ENCODE data around the gene ANKMY1. TPM values are rescaled to one million over a fixed set of nuclear protein-coding genes. Genes with fewer than 3 reads are reported as not detected.

The ANKMY1 gene
- 10 to 100 TPM; 31.6 to 44.9 TPM for total RNA-seq

- DNase-seq (peak; percentile 81 to 86), ATAC-seq (replicated peaks in 1 of 2) (peak; percentile 18 to 25)
- Mint-ChIP-seq H3K27me3 (ENCODE audit: low read depth) (no peaks in the 10 kb centered on the region), H3K4me3 (peak within 1 kb of the TSS; percentile 83 to 100), H3K4me1 (ENCODE audit: low read depth) (peaks cover 50% of the 10 kb centered on the region), H3K36me3 (ENCODE audit: insufficient read depth in 2 of 2) (peaks cover 5 to 8% of the 10 kb centered on the region in 2 donors), H3K9me3 (no peaks in the 10 kb centered on the region), H3K27ac (no peak within 1 kb of the TSS)
Measured at GRCh38 chr2:240557808-240558207, at the start of gene ANKMY1. Gene ANKMY1 (minus strand): TSS chr2:240557988. CDS start chr2:240557335, 653 bp downstream.

GRCh38 chr2:240605867-240606743, 48.3 kb upstream of the ANKMY1 start:
- Mint-ChIP-seq H3K9me3 (no peaks in the 10 kb centered on the region), H3K27ac (no peak overlapping the region), H3K4me3 (no peak overlapping the region), H3K4me1 (ENCODE audit: low read depth) (no peaks in the 10 kb centered on the region), H3K27me3 (ENCODE audit: low read depth) (no peaks in the 10 kb centered on the region), H3K36me3 (ENCODE audit: insufficient read depth in 2 of 2) (no peaks in the 10 kb centered on the region)
- no peak for DNase-seq
- ATAC-seq (replicated peaks in 1 of 2): no peak

GRCh38 chr2:240604939-240605716, 47.3 kb upstream of the ANKMY1 start:
- peak overlapping the region; percentile 59 for H3K27ac Mint-ChIP-seq
- no peak overlapping the region for H3K4me3 Mint-ChIP-seq

GRCh38 chr2:240604291-240604938, 46.6 kb upstream of the ANKMY1 start:
- peak overlapping the region; percentile 59 for H3K27ac Mint-ChIP-seq
- DNase-seq (no peak), ATAC-seq (replicated peaks in 1 of 2) (peak in 1 of 2 donors; percentile 41)
- no peaks in the 10 kb centered on the region for H3K9me3 Mint-ChIP-seq
- no peak overlapping the region for H3K4me3 Mint-ChIP-seq
- no peaks in the 10 kb centered on the region for H3K36me3 Mint-ChIP-seq (ENCODE audit: insufficient read depth in 2 of 2)
- no peaks in the 10 kb centered on the region for H3K4me1 Mint-ChIP-seq (ENCODE audit: low read depth)
- H3K27me3 Mint-ChIP-seq (ENCODE audit: low read depth): no peaks in the 10 kb centered on the region

More at GRCh38 chr2:240604939-240605716, 47.3 kb upstream of the ANKMY1 start:
- no peaks in the 10 kb centered on the region for H3K9me3 Mint-ChIP-seq
- DNase-seq: no peak
- no peaks in the 10 kb centered on the region for H3K27me3 Mint-ChIP-seq (ENCODE audit: low read depth)
- H3K4me1 Mint-ChIP-seq (ENCODE audit: low read depth): no peaks in the 10 kb centered on the region
- no peaks in the 10 kb centered on the region for H3K36me3 Mint-ChIP-seq (ENCODE audit: insufficient read depth in 2 of 2)
- no peak for ATAC-seq (replicated peaks in 1 of 2)

GRCh38 chr2:240603846-240604245, 46.1 kb upstream of the ANKMY1 start:
- ATAC-seq (replicated peaks in 1 of 2): no peak
- H3K9me3 Mint-ChIP-seq: no peaks in the 10 kb centered on the region
- no peak overlapping the region for H3K4me3 Mint-ChIP-seq
- no peak for DNase-seq
- no peaks in the 10 kb centered on the region for H3K36me3 Mint-ChIP-seq (ENCODE audit: insufficient read depth in 2 of 2)
- H3K27me3 Mint-ChIP-seq (ENCODE audit: low read depth): no peaks in the 10 kb centered on the region
- H3K27ac Mint-ChIP-seq: no peak overlapping the region
- no peaks in the 10 kb centered on the region for H3K4me1 Mint-ChIP-seq (ENCODE audit: low read depth)

DNA sequence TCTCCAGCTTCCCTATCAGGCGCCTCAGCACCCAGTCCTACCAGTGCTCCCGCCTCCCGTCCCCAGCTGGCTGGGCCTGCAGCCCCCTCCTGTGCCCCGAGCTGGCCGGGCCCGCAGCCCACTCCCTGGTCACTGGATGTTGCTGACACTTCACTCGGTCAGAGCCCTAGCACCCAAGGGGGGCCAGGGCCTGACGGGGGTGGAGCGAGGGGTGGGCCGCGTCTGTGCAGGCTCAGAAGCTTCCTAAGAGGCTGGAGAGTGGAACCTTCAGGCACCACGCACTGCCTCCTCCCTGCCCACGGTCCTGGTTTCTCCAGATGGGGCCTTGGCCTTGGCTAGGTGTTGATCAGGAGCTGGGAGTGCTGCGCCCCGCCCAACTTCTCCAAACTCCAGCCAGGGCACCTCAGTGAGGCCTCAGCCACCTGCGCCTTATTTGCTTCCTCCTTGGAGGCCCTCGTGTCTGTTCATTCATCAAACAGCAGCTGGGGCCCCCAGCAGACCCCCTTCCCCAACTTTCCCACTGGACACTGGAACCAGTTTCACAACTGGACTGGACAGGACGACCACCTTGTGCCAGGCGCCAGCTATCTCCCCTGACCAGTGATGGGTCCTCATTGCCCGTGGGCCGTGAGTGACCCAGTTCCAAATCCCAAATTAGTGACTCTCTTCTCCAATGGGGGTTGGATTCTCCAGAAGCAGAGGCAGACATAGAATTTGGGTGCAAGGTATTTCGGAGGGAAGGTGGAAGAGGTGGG, 45.5 kb upstream of the ANKMY1 start:
- Mint-ChIP-seq H3K4me1 (ENCODE audit: low read depth) (no peaks in the 10 kb centered on the region), H3K4me3 (no peak overlapping the region), H3K9me3 (no peaks in the 10 kb centered on the region), H3K27ac (no peak overlapping the region), H3K27me3 (ENCODE audit: low read depth) (no peaks in the 10 kb centered on the region), H3K36me3 (ENCODE audit: insufficient read depth in 2 of 2) (no peaks in the 10 kb centered on the region)
- DNase-seq (no peak), ATAC-seq (replicated peaks in 1 of 2) (no peak)

- no peaks in the 10 kb centered on the region for H3K36me3 Mint-ChIP-seq (ENCODE audit: insufficient read depth in 2 of 2)
- no peaks in the 10 kb centered on the region for H3K9me3 Mint-ChIP-seq
- no peak for ATAC-seq (replicated peaks in 1 of 2)
- H3K27me3 Mint-ChIP-seq (ENCODE audit: low read depth): no peaks in the 10 kb centered on the region
- H3K4me3 Mint-ChIP-seq: no peak overlapping the region
- no peak overlapping the region for H3K27ac Mint-ChIP-seq
- H3K4me1 Mint-ChIP-seq (ENCODE audit: low read depth): no peaks in the 10 kb centered on the region
- no peak for DNase-seq
Measured at GRCh38 chr2:240602266-240603050, 44.7 kb upstream of the ANKMY1 start.

DNA sequence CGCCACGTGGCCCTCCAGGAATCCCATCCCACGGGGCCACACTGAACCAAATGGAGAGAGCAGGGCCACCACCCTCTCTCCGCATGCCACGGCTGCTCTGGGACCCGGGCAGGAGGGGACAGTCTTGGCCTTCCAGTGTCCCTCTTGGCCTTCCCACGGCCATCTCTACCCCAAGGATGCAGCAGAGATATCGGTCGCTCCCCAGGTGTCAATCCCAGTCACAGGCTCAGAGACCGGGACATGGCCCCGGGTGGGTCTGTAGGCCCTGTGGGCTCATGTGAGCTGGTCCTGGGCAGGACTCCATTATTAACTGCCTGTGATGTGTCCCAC, 44.0 kb upstream of the ANKMY1 start:
- Mint-ChIP-seq H3K4me1 (ENCODE audit: low read depth) (no peaks in the 10 kb centered on the region), H3K27me3 (ENCODE audit: low read depth) (no peaks in the 10 kb centered on the region), H3K9me3 (no peaks in the 10 kb centered on the region), H3K27ac (no peak overlapping the region), H3K36me3 (ENCODE audit: insufficient read depth in 2 of 2) (no peaks in the 10 kb centered on the region), H3K4me3 (no peak overlapping the region)
- ATAC-seq (replicated peaks in 1 of 2): no peak
- no peak for DNase-seq

- no peak for DNase-seq
- no peak for ATAC-seq (replicated peaks in 1 of 2)
- Mint-ChIP-seq H3K9me3 (no peaks in the 10 kb centered on the region), H3K27ac (no peak overlapping the region), H3K36me3 (ENCODE audit: insufficient read depth in 2 of 2) (no peaks in the 10 kb centered on the region), H3K4me3 (no peak overlapping the region), H3K4me1 (ENCODE audit: low read depth) (no peaks in the 10 kb centered on the region), H3K27me3 (ENCODE audit: low read depth) (no peaks in the 10 kb centered on the region)
Measured at GRCh38 chr2:240601061-240601830, 43.5 kb upstream of the ANKMY1 start.

DNA sequence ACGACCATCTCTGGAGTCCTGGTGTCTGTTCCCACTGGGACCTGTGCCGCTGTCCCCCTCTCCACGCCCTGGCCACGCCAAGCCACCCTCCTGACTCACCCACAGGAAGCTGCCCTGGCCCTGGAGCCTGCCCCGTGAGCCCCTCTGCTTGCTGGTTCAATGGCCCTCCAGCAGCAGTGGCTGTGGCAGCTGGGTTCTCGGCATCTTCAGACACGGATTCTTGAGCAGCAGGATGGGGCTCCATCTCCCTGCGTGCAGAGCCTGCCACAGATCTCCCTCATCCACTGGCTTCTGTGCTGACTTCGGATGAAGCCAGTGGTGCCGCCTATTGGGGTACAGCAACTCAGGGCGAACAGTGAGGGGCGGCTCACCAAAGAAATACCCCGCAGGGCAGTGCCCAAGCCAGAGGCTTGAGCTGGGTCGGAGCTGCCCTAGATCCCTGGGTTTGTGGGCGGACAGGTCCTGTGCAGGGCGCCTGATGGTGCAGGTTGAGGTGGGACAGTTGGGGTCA, 42.7 kb upstream of the ANKMY1 start:
- Mint-ChIP-seq H3K27ac (no peak overlapping the region), H3K4me3 (no peak overlapping the region), H3K4me1 (ENCODE audit: low read depth) (no peaks in the 10 kb centered on the region), H3K36me3 (ENCODE audit: insufficient read depth in 2 of 2) (no peaks in the 10 kb centered on the region), H3K27me3 (ENCODE audit: low read depth) (no peaks in the 10 kb centered on the region), H3K9me3 (no peaks in the 10 kb centered on the region)
- DNase-seq (no peak), ATAC-seq (replicated peaks in 1 of 2) (no peak)

- ATAC-seq (replicated peaks in 1 of 2) (no peak), DNase-seq (no peak)
- Mint-ChIP-seq H3K4me3 (no peak overlapping the region), H3K9me3 (no peaks in the 10 kb centered on the region), H3K27me3 (ENCODE audit: low read depth) (no peaks in the 10 kb centered on the region), H3K36me3 (ENCODE audit: insufficient read depth in 2 of 2) (no peaks in the 10 kb centered on the region), H3K4me1 (ENCODE audit: low read depth) (no peaks in the 10 kb centered on the region), H3K27ac (no peak overlapping the region)
Measured at GRCh38 chr2:240599141-240599583, 41.4 kb upstream of the ANKMY1 start.
